Mucosa of descending colon (tissue), 3 donors: ENCODE measurements around the gene PTPRJ. TPM values are rescaled to one million over a fixed set of nuclear protein-coding genes. Genes with fewer than 3 reads are reported as not detected.

Source experiments
- ATAC-seq: fragments of 200-7000 bp; cut with Tn5 transposase; one replicate; pipeline ENCODE4 v1.9.1; 2020; ENCODE audit warnings: mild to moderate bottlenecking, moderate library complexity
- DNase-seq, 3 donors: peaks; one replicate each; pipeline ENCODE4 v3.0.0-alpha.2; 2020
- H3K36me3 ChIP-seq: fragments of 200-600 bp; one replicate; pipeline ENCODE4 v1.8.0; 2021; ENCODE audit warnings: low read depth, mild to moderate bottlenecking
- H3K4me1 ChIP-seq: fragments of 200-600 bp; one replicate; pipeline ENCODE4 v1.8.0; 2021; ENCODE audit warnings: low read depth, mild to moderate bottlenecking
- H3K4me3 ChIP-seq: fragments of 200-600 bp; one replicate; pipeline ENCODE4 v1.8.0; 2021; ENCODE audit warnings: mild to moderate bottlenecking
- H3K9me3 ChIP-seq: fragments of 200-600 bp; one replicate; pipeline ENCODE4 v1.8.0; 2021; ENCODE audit warnings: mild to moderate bottlenecking
- CTCF ChIP-seq: fragments of 200-600 bp; IDR thresholded peaks from one replicate; pipeline ENCODE4 v1.8.0; 2022; ENCODE audit warnings: antibody characterized with exemption, mild to moderate bottlenecking
- intact Hi-C, 2 donors: fragments of 100-400 bp; cut with DNase I in 1 of 2; cut with micrococcal nuclease in 1 of 2; formaldehyde crosslinking; loops; one replicate each; pipeline versions ENCODE4 v1.11.0 to v1.11.1; 2022; cut with DNase I, micrococcal nuclease
- total RNA-seq, 3 donors: library from RNA; stranded (reverse); fragmentation: NEBNext Ultra II Directional in 2 of 3; extraction: Animal tissue kit (Norgen Biotek cat#: 25700) in 2 of 3; gene quantifications; one replicate each; pipeline versions ENCODE4 v1.2.1 to v1.2.4, GENCODE V29; 2021 to 2023
- donor health status: DM: no; HTN: no; CAD: no; lungs with moderate emphysema.
- donor health status: DM: no; HTN: no; CAD: no.
- donor health status: DM: no; HTN: yes; CAD: no.

Gene PTPRJ
- total RNA-seq, 3 donors from 2014 or later = 27.8 to 54.6 (median 44.0) TPM

- Histone ChIP-seq H3K9me3 (peaks cover 12% of the 10 kb centered on the region), H3K4me3 (no peak overlapping the region), H3K36me3 (no peaks in the 10 kb centered on the region), H3K4me1 (peaks cover 14% of the 10 kb centered on the region)
- ATAC-seq = no peak
- intact Hi-C loops = loop anchor here in 1 of 2 donors (5.0 kb wide), 1 partner anchor 178 kb away; no protein-coding TSS in a partner anchor
- no peak for TF ChIP-seq CTCF
- no peak for DNase-seq
Observed at GRCh38 chr11:48110509-48110766, 130.1 kb downstream of the PTPRJ start.

GRCh38 chr11:48111891-48112290 is 131.5 kb downstream of the PTPRJ start:
- peaks cover 9% of the 10 kb centered on the region for H3K4me1 ChIP-seq
- H3K4me3 ChIP-seq = no peak overlapping the region
- ATAC-seq (peak; percentile 67), DNase-seq (no peak)
- intact Hi-C loops = loop anchor here in 1 of 2 donors (5.0 kb wide), 1 partner anchor 180 kb away; no protein-coding TSS in a partner anchor
- no peak for TF ChIP-seq CTCF
- H3K36me3 ChIP-seq = no peaks in the 10 kb centered on the region
- peaks cover 12% of the 10 kb centered on the region for H3K9me3 ChIP-seq

- Histone ChIP-seq H3K4me3 (no peak overlapping the region), H3K4me1 (peaks cover 6% of the 10 kb centered on the region), H3K36me3 (no peaks in the 10 kb centered on the region), H3K9me3 (peaks cover 12% of the 10 kb centered on the region)
- DNase-seq (no peak), ATAC-seq (no peak)
- no peak for TF ChIP-seq CTCF
- intact Hi-C loops = loop anchor here in 1 of 2 donors (5.0 kb wide), 1 partner anchor 182 kb away; no protein-coding TSS in a partner anchor
Observed at GRCh38 chr11:48114740-48115139, 134.4 kb downstream of the PTPRJ start.

GRCh38 chr11:48116437-48117228 is 136.3 kb downstream of the PTPRJ start:
- Histone ChIP-seq H3K36me3 (no peaks in the 10 kb centered on the region), H3K9me3 (peaks cover 12% of the 10 kb centered on the region), H3K4me1 (no peaks in the 10 kb centered on the region), H3K4me3 (no peak overlapping the region)
- ATAC-seq = peak; percentile 51
- intact Hi-C loops = no loop called here
- DNase-seq = no peak
- TF ChIP-seq CTCF = no peak

- no peak overlapping the region for H3K4me3 ChIP-seq
- DNase-seq (no peak), ATAC-seq (no peak)
- no peak for TF ChIP-seq CTCF
- no peaks in the 10 kb centered on the region for H3K9me3 ChIP-seq
- intact Hi-C loops = no loop called here
- H3K36me3 ChIP-seq = no peaks in the 10 kb centered on the region
- no peaks in the 10 kb centered on the region for H3K4me1 ChIP-seq
Observed at GRCh38 chr11:48122246-48122645, 141.9 kb downstream of the PTPRJ start.
